Upper lobe of left lung (tissue), 6 donors: ENCODE data around the gene AAMDC. TPM values are rescaled to one million over a fixed set of nuclear protein-coding genes. Genes with fewer than 3 reads are reported as not detected.

Source experiments
- ATAC-seq, 2 donors: fragments of 200-7000 bp; cut with Tn5 transposase; one replicate each; pipeline ENCODE4 v1.9.1; 2022; ENCODE audit warnings: mild to moderate bottlenecking in 2 of 2, moderate library complexity in 2 of 2; ENCODE audit not compliant: low FRiP score in 2 of 2
- DNase-seq, 2 donors: peaks; one replicate each; pipeline ENCODE4 v3.0.0-alpha.2; 2019 to 2020
- H3K27ac ChIP-seq, 4 donors: fragments of 200-600 bp; sonication (generic); one replicate each; pipeline ENCODE4 v1.5.1; 2016 to 2019
- H3K27me3 ChIP-seq, 4 donors: fragments of 200-600 bp; sonication (generic); one replicate each; pipeline ENCODE4 v1.5.1; 2017 to 2019
- H3K36me3 ChIP-seq, 4 donors: fragments of 200-600 bp; sonication (generic); one replicate each; pipeline ENCODE4 v1.5.1; 2016 to 2019
- H3K4me1 ChIP-seq, 4 donors: fragments of 200-600 bp; sonication (generic); one replicate each; pipeline ENCODE4 v1.5.1; 2018 to 2019
- H3K4me3 ChIP-seq, 4 donors: fragments of 200-600 bp; sonication (generic); one replicate each; pipeline ENCODE4 v1.5.1; 2017 to 2019; ENCODE audit warnings: mild to moderate bottlenecking in 2 of 4, moderate library complexity in 1 of 4
- H3K9me3 ChIP-seq, 4 donors: fragments of 200-600 bp; sonication (generic); one replicate each; pipeline ENCODE4 v1.5.1; 2018 to 2019
- EP300 ChIP-seq, 4 donors: sonication (generic); formaldehyde crosslinking; IDR thresholded peaks; one replicate each; pipeline ENCODE4 v1.5.1; 2017; ENCODE audit warnings: antibody characterized with exemption in 4 of 4, control low read depth in 2 of 4
- POLR2A ChIP-seq, 4 donors: fragments of 450-650 bp; IDR thresholded peaks; one replicate each; pipeline ENCODE4 v1.5.1; 2016 to 2017; ENCODE audit warnings: antibody characterized with exemption in 4 of 4, mild to moderate bottlenecking in 2 of 4
- POLR2AphosphoS5 ChIP-seq, 2 donors: sonication (generic); formaldehyde crosslinking; IDR thresholded peaks; one replicate each; pipeline ENCODE4 v1.5.1; 2017; ENCODE audit warnings: antibody characterized with exemption in 2 of 2
- WGBS, 2 donors: methylation state at CpG; one replicate each; pipeline ENCODE4 v1.1.5; 2017 to 2018; 5-methylcytosine and 5-hydroxymethylcytosine counted together
- total RNA-seq, 6 donors: library from RNA; depleted of rRNA in 4 of 6; stranded (reverse); fragments of >200 nt in 4 of 6; gene quantifications; one replicate each; pipeline versions ENCODE4 v1.1.0 to v1.2.1, GENCODE V29; 2016 to 2021
- TF ChIP-seq, protein P1 (sequence below), 6 experiments: fragments of 450-650 bp in 4 of 6; fragments of 200-600 bp in 2 of 6; sonication (generic) in 2 of 6; IDR thresholded peaks; one replicate each; pipeline ENCODE4 v1.5.1; 2016 to 2019; ENCODE audit warnings: antibody characterized with exemption in 6 of 6
- donor health status: DM: no; HTN: no; CAD: no; lungs with moderate emphysema.
- donor health status: DM: no; HTN: yes; CAD: no; lungs with severe emphysema.

The AAMDC gene
- total RNA-seq, result 10 to 100 TPM in 5 of 6 donors, not detected in 1; 26.2 to 36.1 (median 29.3) TPM

GRCh38 chr11:77820565-77821348 is at the start of gene AAMDC, which contains the start of gene RSF1:
Gene AAMDC (plus strand): TSS chr11:77821144. CDS start chr11:77842497, 21,353 bp downstream.
Gene RSF1 (minus strand): TSS chr11:77820722. CDS start chr11:77820714, 8 bp downstream.
- peak; percentile 99 for DNase-seq
- WGBS, 2 donors, result 0 to 1% methylated on average over 40 to 45 of the region's 64 CpGs
- peaks cover 37 to 43% (median 40%) of the 10 kb centered on the region in 4 donors for H3K4me1 ChIP-seq
- TF ChIP-seq, protein P1, sequence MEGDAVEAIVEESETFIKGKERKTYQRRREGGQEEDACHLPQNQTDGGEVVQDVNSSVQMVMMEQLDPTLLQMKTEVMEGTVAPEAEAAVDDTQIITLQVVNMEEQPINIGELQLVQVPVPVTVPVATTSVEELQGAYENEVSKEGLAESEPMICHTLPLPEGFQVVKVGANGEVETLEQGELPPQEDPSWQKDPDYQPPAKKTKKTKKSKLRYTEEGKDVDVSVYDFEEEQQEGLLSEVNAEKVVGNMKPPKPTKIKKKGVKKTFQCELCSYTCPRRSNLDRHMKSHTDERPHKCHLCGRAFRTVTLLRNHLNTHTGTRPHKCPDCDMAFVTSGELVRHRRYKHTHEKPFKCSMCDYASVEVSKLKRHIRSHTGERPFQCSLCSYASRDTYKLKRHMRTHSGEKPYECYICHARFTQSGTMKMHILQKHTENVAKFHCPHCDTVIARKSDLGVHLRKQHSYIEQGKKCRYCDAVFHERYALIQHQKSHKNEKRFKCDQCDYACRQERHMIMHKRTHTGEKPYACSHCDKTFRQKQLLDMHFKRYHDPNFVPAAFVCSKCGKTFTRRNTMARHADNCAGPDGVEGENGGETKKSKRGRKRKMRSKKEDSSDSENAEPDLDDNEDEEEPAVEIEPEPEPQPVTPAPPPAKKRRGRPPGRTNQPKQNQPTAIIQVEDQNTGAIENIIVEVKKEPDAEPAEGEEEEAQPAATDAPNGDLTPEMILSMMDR (IDR thresholded peaks at IDR 0.05), result peak; percentile 52 to 77 (median 70)
- TF ChIP-seq POLR2AphosphoS5 (IDR thresholded peaks at IDR 0.05) (peak; percentile 60 to 93), EP300 (IDR thresholded peaks at IDR 0.05) (no peak), POLR2A (IDR thresholded peaks at IDR 0.05) (peak in 2 of 4 donors; percentile 67 to 80)
- no peaks in the 10 kb centered on the region for H3K36me3 ChIP-seq
- peak within 1 kb of the TSS; percentile 88 to 99 (median 97) for H3K27ac ChIP-seq
- H3K27me3 ChIP-seq, result no peaks in the 10 kb centered on the region
- peak; percentile 95 to 99 for ATAC-seq
- H3K9me3 ChIP-seq, result no peaks in the 10 kb centered on the region
- peak within 1 kb of the TSS; percentile 80 to 100 (median 89) for H3K4me3 ChIP-seq

GRCh38 chr11:77775936-77776335 is 45.0 kb upstream of the AAMDC start:
- H3K4me3 ChIP-seq, result no peak overlapping the region
- no peak overlapping the region for H3K27ac ChIP-seq
- no peak for ATAC-seq
- no peaks in the 10 kb centered on the region for H3K9me3 ChIP-seq
- H3K27me3 ChIP-seq, result no peaks in the 10 kb centered on the region
- H3K36me3 ChIP-seq, result peaks cover 0 to 2% (median 0%) of the 10 kb centered on the region in 4 donors
- peaks cover 0 to 13% (median 10%) of the 10 kb centered on the region in 4 donors for H3K4me1 ChIP-seq
- no peak for DNase-seq
- WGBS, 2 donors, result 60 to 66% methylated on average over 2 of the region's 2 CpGs
- TF ChIP-seq POLR2AphosphoS5 (IDR thresholded peaks at IDR 0.05) (no peak), POLR2A (IDR thresholded peaks at IDR 0.05) (no peak), EP300 (IDR thresholded peaks at IDR 0.05) (no peak)
- TF ChIP-seq, protein P1 (IDR thresholded peaks at IDR 0.05), result no peak

GRCh38 chr11:77776455-77776854 is 44.5 kb upstream of the AAMDC start:
- H3K27ac ChIP-seq, result no peak overlapping the region
- H3K4me3 ChIP-seq, result no peak overlapping the region
- H3K36me3 ChIP-seq, result peaks cover 0 to 2% (median 0%) of the 10 kb centered on the region in 4 donors
- TF ChIP-seq, protein P1 (IDR thresholded peaks at IDR 0.05), result peak in 3 of 6 experiments; percentile 12 to 28 (median 25)
- TF ChIP-seq EP300 (IDR thresholded peaks at IDR 0.05), result no peak
- no peak for TF ChIP-seq POLR2A (IDR thresholded peaks at IDR 0.05)
- no peaks in the 10 kb centered on the region for H3K9me3 ChIP-seq
- H3K27me3 ChIP-seq, result no peaks in the 10 kb centered on the region
- no peak for ATAC-seq
- peaks cover 0 to 8% (median 6%) of the 10 kb centered on the region in 4 donors for H3K4me1 ChIP-seq
- WGBS, 2 donors, result 82 to 83% methylated on average over 1 of the region's 1 CpG
- DNase-seq, result no peak

DNA sequence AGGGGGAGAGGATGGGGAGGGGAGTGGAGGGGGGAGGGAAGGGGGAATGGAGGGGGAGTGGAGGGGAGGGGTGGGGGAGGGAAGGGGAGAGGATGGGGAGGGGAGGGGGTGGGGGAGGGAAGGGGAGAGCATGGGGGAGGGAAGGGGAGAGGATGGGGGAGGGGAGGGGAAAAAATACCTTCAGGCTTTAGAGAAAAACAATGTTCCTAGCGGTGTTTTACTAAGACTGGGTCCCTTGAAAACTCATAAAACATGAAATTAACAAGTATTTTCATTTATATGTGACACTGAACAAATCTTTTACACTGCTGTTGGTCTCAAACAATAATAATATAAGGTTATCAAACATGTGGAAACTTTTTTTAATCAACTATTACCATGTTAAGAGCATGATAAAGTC is 42.8 kb upstream of the AAMDC start:
- 94 to 100% methylated on average over 1 of the region's 1 CpG for WGBS, 2 donors
- peaks cover 0 to 8% (median 0%) of the 10 kb centered on the region in 4 donors for H3K36me3 ChIP-seq

More for the DNA sequence above, 42.8 kb upstream of the AAMDC start:
- peaks cover 0 to 7% (median 3%) of the 10 kb centered on the region in 4 donors for H3K4me1 ChIP-seq
- ATAC-seq (no peak), DNase-seq (no peak)
- no peak overlapping the region for H3K27ac ChIP-seq
- no peak for TF ChIP-seq EP300 (IDR thresholded peaks at IDR 0.05)
- TF ChIP-seq POLR2A (IDR thresholded peaks at IDR 0.05), result no peak
- TF ChIP-seq, protein P1 (IDR thresholded peaks at IDR 0.05), result no peak
- TF ChIP-seq POLR2AphosphoS5 (IDR thresholded peaks at IDR 0.05), result no peak
- H3K27me3 ChIP-seq, result no peaks in the 10 kb centered on the region
- no peaks in the 10 kb centered on the region for H3K9me3 ChIP-seq
- no peak overlapping the region for H3K4me3 ChIP-seq
